Keratinocyte (primary cell): ENCODE measurements around the gene TMEM161A.

Source experiments
- CTCF ChIP-seq, 3 experiments: IDR thresholded peaks in 1 of 3; conservative IDR thresholded peaks in 1 of 3; optimal IDR thresholded peaks in 1 of 3; 2 replicates in 2 of 3; 3 replicates in 1 of 3; pipeline versions ENCODE3 to v1.5.1; 2011; ENCODE audit warnings: low read length in 3 of 3, mild to moderate bottlenecking in 3 of 3, moderate library complexity in 2 of 3, control low read depth in 1 of 3, inconsistent platforms in 1 of 3; ENCODE audit not compliant: insufficient read depth in 2 of 3; ENCODE audit errors: extremely low read depth in 1 of 3
- EZH2 ChIP-seq: IDR thresholded peaks from one replicate; pipeline ENCODE4 v1.6.1; 2012; ENCODE audit warnings: inconsistent platforms, mild to moderate bottlenecking, low read length, moderate library complexity

- TF ChIP-seq CTCF (optimal IDR thresholded peaks at IDR 0.05 in 1 of 3, IDR thresholded peaks at IDR 0.05 in 1 of 3, conservative IDR thresholded peaks at IDR 0.05 in 1 of 3; ENCODE audit: extremely low read depth in 1 of 3, insufficient read depth in 2 of 3, low read length in 3 of 3) = no peak
- no peak for TF ChIP-seq EZH2
Measured at GRCh38 chr19:19111967-19112580, 26.2 kb downstream of the TMEM161A start.
